Cardiac muscle cell (in vitro differentiated cells and primary cell): ENCODE results near the gene CCDC167. TPM values are rescaled to one million over a fixed set of nuclear protein-coding genes. Genes with fewer than 3 reads are reported as not detected.

ENCODE experiments used
- DNase-seq, 2 donors: peaks; one replicate each; pipeline versions ENCODE4 v3.0.0 to v3.0.0-alpha.2; 2010 to 2017; ENCODE audit warnings: low read depth in 1 of 2, low spot score in 1 of 2
- H3K27ac ChIP-seq: fragments of 200-600 bp; sonication (generic); 2 replicates; pipeline ENCODE4 v1.5.1; 2016
- H3K27me3 ChIP-seq: fragments of 200-600 bp; sonication (generic); 2 replicates; pipeline ENCODE4 v1.6.0; 2016; ENCODE audit warnings: control low read depth
- H3K36me3 ChIP-seq: fragments of 200-600 bp; sonication (generic); 2 replicates; pipeline ENCODE4 v1.5.1; 2016; ENCODE audit warnings: control low read depth
- H3K4me1 ChIP-seq: fragments of 200-600 bp; sonication (generic); 2 replicates; pipeline ENCODE4 v1.8.1; 2017; ENCODE audit warnings: low read depth, mild to moderate bottlenecking, mixed run types
- H3K4me3 ChIP-seq: fragments of 200-600 bp; sonication (generic); 2 replicates; pipeline ENCODE4 v1.5.1; 2016; ENCODE audit warnings: mild to moderate bottlenecking
- H3K9me3 ChIP-seq: fragments of 200-600 bp; sonication (generic); 2 replicates; pipeline ENCODE4 v1.5.1; 2017; ENCODE audit warnings: low read depth, mild to moderate bottlenecking, control low read depth
- polyA plus RNA-seq: library from polyadenylated mRNA; unstranded; fragments of >200 nt; fragmentation: Nextera tagmentation; extraction: Ambion mirVana; gene quantifications from 2 replicates; pipeline ENCODE4 v1.2.1, GENCODE V29; 2016
- total RNA-seq: library from RNA; depleted of rRNA; stranded (reverse); fragments of >200 nt; gene quantifications from 2 replicates; pipeline ENCODE4 v1.2.3, GENCODE V29; 2016
- TF ChIP-seq, protein P1 (sequence below): IDR thresholded peaks from 2 replicates; pipeline ENCODE4 v1.5.1; 2012; ENCODE audit warnings: low read depth, mild to moderate bottlenecking, low read length

Gene CCDC167
- total and polyA plus RNA-seq, 2 experiments from 2014 or later = 48.5 to 99.2 TPM

DNA sequence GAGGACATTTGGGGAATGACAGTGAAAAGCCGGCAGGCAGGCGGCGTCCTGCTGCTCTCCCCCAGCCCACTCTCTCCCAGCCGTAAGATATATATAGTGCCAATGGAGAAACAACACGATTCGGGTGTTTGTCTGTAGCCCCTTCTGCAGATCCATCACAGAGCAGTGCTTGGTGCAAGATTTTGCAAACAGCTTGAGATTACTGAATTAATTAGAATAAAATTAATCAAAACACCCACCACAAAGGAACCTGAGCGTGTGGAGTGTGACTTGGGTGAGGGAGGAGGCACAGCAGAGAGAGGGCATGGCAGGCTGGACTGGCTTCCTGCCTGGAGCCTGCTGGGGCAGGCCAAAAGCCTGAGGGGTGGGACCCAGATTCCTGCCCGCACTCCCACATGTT is 28.8 kb upstream of the CCDC167 start:
- H3K4me3 ChIP-seq = no peak overlapping the region
- DNase-seq = no peak
- TF ChIP-seq, protein P1, sequence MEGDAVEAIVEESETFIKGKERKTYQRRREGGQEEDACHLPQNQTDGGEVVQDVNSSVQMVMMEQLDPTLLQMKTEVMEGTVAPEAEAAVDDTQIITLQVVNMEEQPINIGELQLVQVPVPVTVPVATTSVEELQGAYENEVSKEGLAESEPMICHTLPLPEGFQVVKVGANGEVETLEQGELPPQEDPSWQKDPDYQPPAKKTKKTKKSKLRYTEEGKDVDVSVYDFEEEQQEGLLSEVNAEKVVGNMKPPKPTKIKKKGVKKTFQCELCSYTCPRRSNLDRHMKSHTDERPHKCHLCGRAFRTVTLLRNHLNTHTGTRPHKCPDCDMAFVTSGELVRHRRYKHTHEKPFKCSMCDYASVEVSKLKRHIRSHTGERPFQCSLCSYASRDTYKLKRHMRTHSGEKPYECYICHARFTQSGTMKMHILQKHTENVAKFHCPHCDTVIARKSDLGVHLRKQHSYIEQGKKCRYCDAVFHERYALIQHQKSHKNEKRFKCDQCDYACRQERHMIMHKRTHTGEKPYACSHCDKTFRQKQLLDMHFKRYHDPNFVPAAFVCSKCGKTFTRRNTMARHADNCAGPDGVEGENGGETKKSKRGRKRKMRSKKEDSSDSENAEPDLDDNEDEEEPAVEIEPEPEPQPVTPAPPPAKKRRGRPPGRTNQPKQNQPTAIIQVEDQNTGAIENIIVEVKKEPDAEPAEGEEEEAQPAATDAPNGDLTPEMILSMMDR = no peak
- no peaks in the 10 kb centered on the region for H3K9me3 ChIP-seq
- H3K4me1 ChIP-seq = no peaks in the 10 kb centered on the region
- no peaks in the 10 kb centered on the region for H3K36me3 ChIP-seq
- H3K27ac ChIP-seq = no peak overlapping the region
- peaks cover 25% of the 10 kb centered on the region for H3K27me3 ChIP-seq

DNA sequence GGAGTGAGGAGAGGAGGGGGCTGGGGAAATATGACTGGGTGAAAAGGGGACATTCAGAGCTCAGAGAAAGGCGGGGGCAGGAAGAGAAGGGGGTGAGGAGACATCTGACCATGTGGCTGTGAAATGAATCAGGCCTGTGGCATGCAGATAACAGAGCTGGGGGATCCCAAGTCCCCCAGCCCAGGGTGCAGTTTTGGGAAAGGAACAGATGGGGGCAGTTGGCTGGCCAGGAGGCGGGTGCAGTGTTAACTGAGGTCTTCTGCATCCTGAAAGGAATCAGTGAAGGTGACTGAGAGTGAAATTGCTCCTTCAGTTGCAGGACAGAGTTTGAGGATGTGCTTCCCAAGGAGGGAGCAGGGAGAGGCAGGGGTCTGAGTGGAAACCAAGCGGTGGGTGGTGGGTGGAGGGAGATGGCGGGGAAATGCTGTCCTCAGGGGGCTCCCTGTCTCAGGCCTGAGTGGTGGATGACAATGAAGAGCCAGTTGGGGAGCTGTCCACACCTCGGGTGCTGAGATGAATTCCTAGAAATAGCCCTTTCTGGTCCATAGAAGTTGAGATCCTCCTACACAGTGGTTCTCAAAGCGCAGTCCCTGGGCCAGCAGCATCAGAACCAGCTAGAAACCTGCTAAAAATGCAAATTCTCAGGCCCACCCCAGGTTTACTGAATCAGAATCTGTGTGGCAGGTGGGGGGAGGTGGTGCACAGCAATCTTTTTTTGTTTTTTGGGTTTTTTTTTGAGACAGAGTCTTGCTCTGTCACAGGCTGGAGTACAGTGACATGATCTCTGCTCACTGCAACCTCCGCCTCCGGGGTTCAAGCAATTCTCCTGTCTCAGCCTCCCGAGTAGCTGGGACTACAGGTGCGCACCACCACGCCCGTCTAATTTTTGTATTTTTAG is 26.0 kb upstream of the CCDC167 start:
- Histone ChIP-seq H3K4me3 (no peak overlapping the region), H3K27me3 (peaks cover 7% of the 10 kb centered on the region), H3K9me3 (no peaks in the 10 kb centered on the region), H3K36me3 (no peaks in the 10 kb centered on the region), H3K4me1 (no peaks in the 10 kb centered on the region), H3K27ac (no peak overlapping the region)
- TF ChIP-seq, protein P1 = no peak
- DNase-seq = peak; percentile 49 to 69

DNA sequence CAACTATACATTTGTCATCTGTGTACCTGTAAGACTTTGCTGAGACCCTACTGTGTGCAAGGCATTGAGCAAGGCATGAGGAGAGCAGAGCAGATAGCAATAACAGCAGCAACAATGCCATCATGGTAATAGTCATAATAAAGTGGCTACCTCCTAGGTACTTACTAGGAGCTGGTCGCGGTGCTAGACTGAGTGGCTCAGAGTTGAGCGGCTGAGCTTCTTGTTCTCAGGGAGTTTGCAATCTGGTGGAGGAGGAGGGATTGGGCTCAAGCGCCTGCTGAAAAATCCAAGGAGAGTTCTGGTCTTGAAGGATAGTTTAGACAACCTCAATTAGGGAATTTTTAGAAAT is 25.3 kb upstream of the CCDC167 start:
- H3K4me1 ChIP-seq = no peaks in the 10 kb centered on the region
- H3K27ac ChIP-seq = no peak overlapping the region
- no peak for DNase-seq
- TF ChIP-seq, protein P1 = no peak
- H3K4me3 ChIP-seq = no peak overlapping the region
- no peaks in the 10 kb centered on the region for H3K36me3 ChIP-seq
- H3K27me3 ChIP-seq = peaks cover 7% of the 10 kb centered on the region
- no peaks in the 10 kb centered on the region for H3K9me3 ChIP-seq

DNA sequence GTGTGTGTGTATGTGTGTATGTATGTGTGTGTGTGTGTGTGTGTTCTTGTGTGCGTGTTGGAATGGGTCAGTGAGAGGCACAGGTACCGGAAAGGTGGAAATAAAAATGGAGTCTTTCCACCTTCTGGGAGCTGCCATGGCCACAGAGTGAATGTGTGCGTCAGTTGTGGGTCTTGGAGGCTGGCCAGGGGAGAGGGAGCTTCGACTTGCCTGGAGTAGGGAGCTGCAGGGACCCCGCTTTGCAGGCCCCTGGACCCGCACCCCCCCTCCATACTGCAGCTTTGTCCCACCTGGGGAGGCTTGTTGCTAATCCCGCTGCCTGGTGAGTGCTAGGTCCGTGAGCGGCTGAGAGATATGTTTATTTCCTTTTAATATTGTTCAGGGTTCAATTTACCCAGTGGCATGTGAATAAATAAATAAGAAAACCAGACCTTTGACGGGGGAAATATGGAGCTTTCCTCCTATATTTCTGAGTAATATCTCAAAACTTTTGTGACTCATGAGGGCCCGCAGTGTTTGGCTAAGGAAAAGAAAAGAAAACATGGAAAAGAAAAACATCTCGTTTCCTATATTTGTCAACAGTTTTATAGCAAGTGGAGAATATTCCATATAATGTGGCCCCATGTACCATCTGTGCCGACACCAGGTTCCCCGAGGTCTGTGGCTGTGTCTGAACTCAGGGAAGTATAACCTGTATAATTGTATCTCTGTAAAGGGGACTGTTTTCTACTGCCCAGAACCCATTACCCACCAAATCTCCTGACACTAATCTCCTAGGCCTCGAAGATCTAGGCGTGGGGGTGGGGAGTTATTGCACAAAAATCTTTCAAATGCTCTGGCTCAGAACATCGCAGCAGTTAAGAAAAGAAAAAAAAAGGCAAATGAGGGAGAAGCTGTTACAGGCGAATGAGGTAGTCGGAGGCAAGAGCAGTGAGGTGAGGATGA is 24.6 kb upstream of the CCDC167 start:
- Histone ChIP-seq H3K4me3 (no peak overlapping the region), H3K27ac (no peak overlapping the region), H3K27me3 (peaks cover 7% of the 10 kb centered on the region), H3K4me1 (no peaks in the 10 kb centered on the region), H3K9me3 (no peaks in the 10 kb centered on the region), H3K36me3 (no peaks in the 10 kb centered on the region)
- TF ChIP-seq, protein P1 = no peak
- DNase-seq = no peak

DNA sequence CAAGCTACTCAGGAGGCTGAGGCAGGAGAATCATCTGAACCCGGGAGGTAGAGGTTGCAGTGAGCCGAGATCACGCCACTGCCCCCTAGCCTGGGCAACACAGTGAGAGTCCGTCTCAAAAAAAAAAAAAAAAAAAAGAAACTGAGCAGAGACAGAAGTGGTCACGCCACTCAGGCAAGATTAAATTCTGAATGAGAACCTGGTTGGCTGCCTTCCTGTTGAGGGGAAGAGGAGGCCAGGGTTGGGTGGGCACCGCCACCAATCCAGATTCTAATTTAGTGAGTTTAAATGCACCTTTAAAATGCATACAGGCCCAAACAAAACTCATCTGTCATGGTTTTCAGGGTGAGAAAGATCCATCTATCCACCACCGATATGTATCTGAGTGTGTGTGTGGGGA is 23.7 kb upstream of the CCDC167 start:
- Histone ChIP-seq H3K4me3 (no peak overlapping the region), H3K36me3 (no peaks in the 10 kb centered on the region), H3K4me1 (no peaks in the 10 kb centered on the region), H3K27ac (no peak overlapping the region), H3K9me3 (no peaks in the 10 kb centered on the region), H3K27me3 (peaks cover 7% of the 10 kb centered on the region)
- TF ChIP-seq, protein P1 = no peak
- DNase-seq = no peak
